Transverse colon (tissue), 4 donors: Measurements from ENCODE around the gene PLEKHG4B.

Experiments used
- EP300 ChIP-seq: sonication (generic); formaldehyde crosslinking; IDR thresholded peaks from one replicate; pipeline ENCODE4 v1.6.1; 2017; ENCODE audit warnings: antibody characterized with exemption, low read depth
- POLR2A ChIP-seq: fragments of 450-650 bp; IDR thresholded peaks from one replicate; pipeline ENCODE4 v1.6.1; 2016; ENCODE audit warnings: antibody characterized with exemption, mild to moderate bottlenecking, moderate library complexity
- POLR2AphosphoS5 ChIP-seq, 3 donors: sonication (generic); formaldehyde crosslinking; IDR thresholded peaks; one replicate each; pipeline ENCODE4 v1.6.1; 2016; ENCODE audit warnings: antibody characterized with exemption in 3 of 3
- TF ChIP-seq, protein P1 (sequence below), 5 experiments: fragments of 200-600 bp in 3 of 5; fragments of 450-650 bp in 2 of 5; sonication (generic) in 3 of 5; IDR thresholded peaks; 1 replicate in 2 of 5; 2 replicates in 3 of 5; pipeline ENCODE4 v1.5.1; 2016 to 2017; ENCODE audit warnings: antibody characterized with exemption in 5 of 5, inconsistent platforms in 3 of 5, mild to moderate bottlenecking in 2 of 5, moderate library complexity in 1 of 5

DNA sequence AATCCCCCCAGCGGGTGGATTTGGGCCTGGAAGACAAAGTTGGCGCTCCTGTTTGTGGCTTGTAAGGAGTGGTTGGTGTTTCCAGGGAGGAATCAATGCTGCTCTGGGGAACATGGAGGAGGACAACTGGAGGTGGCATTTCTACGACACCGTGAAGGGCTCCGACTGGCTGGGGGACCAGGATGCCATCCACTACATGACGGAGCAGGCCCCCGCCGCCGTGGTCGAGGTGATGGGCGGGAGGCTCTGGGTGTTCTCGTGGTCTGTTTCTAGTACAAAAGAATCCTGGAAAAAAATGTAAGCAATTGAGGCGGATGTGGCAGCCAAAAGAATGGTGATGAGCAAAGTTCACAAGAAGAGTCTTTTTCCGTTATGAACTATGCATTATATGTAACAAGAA lies 133.4 kb downstream of the PLEKHG4B start:
- TF ChIP-seq, protein P1, sequence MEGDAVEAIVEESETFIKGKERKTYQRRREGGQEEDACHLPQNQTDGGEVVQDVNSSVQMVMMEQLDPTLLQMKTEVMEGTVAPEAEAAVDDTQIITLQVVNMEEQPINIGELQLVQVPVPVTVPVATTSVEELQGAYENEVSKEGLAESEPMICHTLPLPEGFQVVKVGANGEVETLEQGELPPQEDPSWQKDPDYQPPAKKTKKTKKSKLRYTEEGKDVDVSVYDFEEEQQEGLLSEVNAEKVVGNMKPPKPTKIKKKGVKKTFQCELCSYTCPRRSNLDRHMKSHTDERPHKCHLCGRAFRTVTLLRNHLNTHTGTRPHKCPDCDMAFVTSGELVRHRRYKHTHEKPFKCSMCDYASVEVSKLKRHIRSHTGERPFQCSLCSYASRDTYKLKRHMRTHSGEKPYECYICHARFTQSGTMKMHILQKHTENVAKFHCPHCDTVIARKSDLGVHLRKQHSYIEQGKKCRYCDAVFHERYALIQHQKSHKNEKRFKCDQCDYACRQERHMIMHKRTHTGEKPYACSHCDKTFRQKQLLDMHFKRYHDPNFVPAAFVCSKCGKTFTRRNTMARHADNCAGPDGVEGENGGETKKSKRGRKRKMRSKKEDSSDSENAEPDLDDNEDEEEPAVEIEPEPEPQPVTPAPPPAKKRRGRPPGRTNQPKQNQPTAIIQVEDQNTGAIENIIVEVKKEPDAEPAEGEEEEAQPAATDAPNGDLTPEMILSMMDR (IDR thresholded peaks at IDR 0.05), result no peak
- TF ChIP-seq EP300 (no peak), POLR2AphosphoS5 (IDR thresholded peaks at IDR 0.05) (no peak), POLR2A (no peak)
